Mucosa of descending colon (tissue), 3 donors: Measurements from ENCODE around the gene EPHB6. TPM values are rescaled to one million over a fixed set of nuclear protein-coding genes. Genes with fewer than 3 reads are reported as not detected.

ENCODE experiments used
- ATAC-seq: fragments of 200-7000 bp; cut with Tn5 transposase; one replicate; pipeline ENCODE4 v1.9.1; 2020; ENCODE audit warnings: mild to moderate bottlenecking, moderate library complexity
- DNase-seq, 3 donors: peaks; one replicate each; pipeline ENCODE4 v3.0.0-alpha.2; 2020
- H3K36me3 ChIP-seq: fragments of 200-600 bp; one replicate; pipeline ENCODE4 v1.8.0; 2021; ENCODE audit warnings: low read depth, mild to moderate bottlenecking
- H3K4me1 ChIP-seq: fragments of 200-600 bp; one replicate; pipeline ENCODE4 v1.8.0; 2021; ENCODE audit warnings: low read depth, mild to moderate bottlenecking
- H3K4me3 ChIP-seq: fragments of 200-600 bp; one replicate; pipeline ENCODE4 v1.8.0; 2021; ENCODE audit warnings: mild to moderate bottlenecking
- H3K9me3 ChIP-seq: fragments of 200-600 bp; one replicate; pipeline ENCODE4 v1.8.0; 2021; ENCODE audit warnings: mild to moderate bottlenecking
- intact Hi-C, 2 donors: fragments of 100-400 bp; cut with DNase I in 1 of 2; cut with micrococcal nuclease in 1 of 2; formaldehyde crosslinking; loops; one replicate each; pipeline versions ENCODE4 v1.11.0 to v1.11.1; 2022; cut with DNase I, micrococcal nuclease
- total RNA-seq, 3 donors: library from RNA; stranded (reverse); fragmentation: NEBNext Ultra II Directional in 2 of 3; extraction: Animal tissue kit (Norgen Biotek cat#: 25700) in 2 of 3; gene quantifications; one replicate each; pipeline versions ENCODE4 v1.2.1 to v1.2.4, GENCODE V29; 2021 to 2023
- TF ChIP-seq, protein P1 (sequence below): fragments of 200-600 bp; IDR thresholded peaks from one replicate; pipeline ENCODE4 v1.8.0; 2022; ENCODE audit warnings: antibody characterized with exemption, mild to moderate bottlenecking
- donor health status: DM: no; HTN: no; CAD: no; lungs with moderate emphysema.
- donor health status: DM: no; HTN: no; CAD: no.
- donor health status: DM: no; HTN: yes; CAD: no.

The EPHB6 gene
- total RNA-seq, 3 donors from 2014 or later = 1.2 to 8.7 (median 2.6) TPM

DNA sequence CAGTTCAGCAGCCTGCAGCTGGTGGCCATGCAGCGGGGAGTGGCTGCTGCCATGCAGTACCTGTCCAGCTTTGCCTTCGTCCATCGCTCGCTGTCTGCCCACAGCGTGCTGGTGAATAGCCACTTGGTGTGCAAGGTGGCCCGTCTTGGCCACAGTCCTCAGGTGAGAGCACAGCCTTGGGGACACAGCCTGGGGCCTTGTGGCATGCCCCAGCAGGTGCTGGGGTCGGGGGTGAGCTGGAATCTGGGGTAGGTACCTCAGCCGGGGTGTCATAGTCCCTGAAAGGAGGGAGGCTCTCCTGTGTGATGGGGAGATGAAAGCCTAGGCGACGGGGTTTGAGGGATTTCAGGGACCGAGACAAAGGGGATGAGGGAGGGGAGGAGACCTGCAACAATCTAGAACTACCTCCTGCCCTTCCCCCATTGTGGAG is 14.1 kb downstream of the EPHB6 start:
- H3K9me3 ChIP-seq = no peaks in the 10 kb centered on the region
- no peaks in the 10 kb centered on the region for H3K4me1 ChIP-seq
- no peaks in the 10 kb centered on the region for H3K36me3 ChIP-seq
- intact Hi-C loops = no loop called here
- TF ChIP-seq, protein P1, sequence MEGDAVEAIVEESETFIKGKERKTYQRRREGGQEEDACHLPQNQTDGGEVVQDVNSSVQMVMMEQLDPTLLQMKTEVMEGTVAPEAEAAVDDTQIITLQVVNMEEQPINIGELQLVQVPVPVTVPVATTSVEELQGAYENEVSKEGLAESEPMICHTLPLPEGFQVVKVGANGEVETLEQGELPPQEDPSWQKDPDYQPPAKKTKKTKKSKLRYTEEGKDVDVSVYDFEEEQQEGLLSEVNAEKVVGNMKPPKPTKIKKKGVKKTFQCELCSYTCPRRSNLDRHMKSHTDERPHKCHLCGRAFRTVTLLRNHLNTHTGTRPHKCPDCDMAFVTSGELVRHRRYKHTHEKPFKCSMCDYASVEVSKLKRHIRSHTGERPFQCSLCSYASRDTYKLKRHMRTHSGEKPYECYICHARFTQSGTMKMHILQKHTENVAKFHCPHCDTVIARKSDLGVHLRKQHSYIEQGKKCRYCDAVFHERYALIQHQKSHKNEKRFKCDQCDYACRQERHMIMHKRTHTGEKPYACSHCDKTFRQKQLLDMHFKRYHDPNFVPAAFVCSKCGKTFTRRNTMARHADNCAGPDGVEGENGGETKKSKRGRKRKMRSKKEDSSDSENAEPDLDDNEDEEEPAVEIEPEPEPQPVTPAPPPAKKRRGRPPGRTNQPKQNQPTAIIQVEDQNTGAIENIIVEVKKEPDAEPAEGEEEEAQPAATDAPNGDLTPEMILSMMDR = no peak
- H3K4me3 ChIP-seq = no peak overlapping the region
- ATAC-seq = no peak
- DNase-seq = no peak

DNA sequence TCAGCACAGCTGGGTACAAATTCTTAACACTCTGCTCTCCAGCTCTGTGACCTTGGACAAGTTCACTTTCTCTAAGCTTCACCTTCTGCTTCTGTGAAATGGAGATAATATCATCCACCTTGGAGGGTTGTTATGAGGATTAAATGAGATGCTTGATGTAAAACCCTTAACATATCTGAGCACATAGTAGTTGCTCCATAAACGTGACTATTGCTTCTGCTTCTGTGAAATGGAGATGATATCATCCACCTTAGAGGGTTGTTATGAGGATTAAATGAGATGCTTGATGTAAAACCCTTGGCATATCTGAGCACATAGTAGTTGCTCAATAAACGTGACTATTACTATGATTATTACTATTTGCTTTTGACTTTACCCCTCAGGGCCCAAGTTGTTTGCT is 14.6 kb downstream of the EPHB6 start:
- Histone ChIP-seq H3K4me3 (no peak overlapping the region), H3K4me1 (no peaks in the 10 kb centered on the region), H3K36me3 (no peaks in the 10 kb centered on the region), H3K9me3 (no peaks in the 10 kb centered on the region)
- TF ChIP-seq, protein P1 = no peak
- ATAC-seq (no peak), DNase-seq (no peak)
- intact Hi-C loops = no loop called here

DNA sequence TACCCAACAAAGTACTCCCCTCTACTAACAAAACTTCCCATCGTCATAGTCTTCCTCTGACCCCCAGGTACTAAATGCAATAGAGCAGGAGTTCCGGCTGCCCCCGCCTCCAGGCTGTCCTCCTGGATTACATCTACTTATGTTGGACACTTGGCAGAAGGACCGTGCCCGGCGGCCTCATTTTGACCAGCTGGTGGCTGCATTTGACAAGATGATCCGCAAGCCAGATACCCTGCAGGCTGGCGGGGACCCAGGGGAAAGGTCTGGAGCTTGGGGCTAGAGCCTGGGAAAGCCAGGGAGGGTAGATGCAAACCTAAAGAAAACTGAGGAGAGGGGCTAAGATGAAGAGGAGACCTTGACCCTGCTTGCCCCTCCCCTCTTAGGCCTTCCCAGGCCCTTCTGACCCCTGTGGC is 15.3 kb downstream of the EPHB6 start:
- no peaks in the 10 kb centered on the region for H3K9me3 ChIP-seq
- ATAC-seq (no peak), DNase-seq (no peak)
- H3K36me3 ChIP-seq = no peaks in the 10 kb centered on the region
- TF ChIP-seq, protein P1 = no peak
- H3K4me3 ChIP-seq = no peak overlapping the region
- H3K4me1 ChIP-seq = no peaks in the 10 kb centered on the region
- intact Hi-C loops = no loop called here

DNA sequence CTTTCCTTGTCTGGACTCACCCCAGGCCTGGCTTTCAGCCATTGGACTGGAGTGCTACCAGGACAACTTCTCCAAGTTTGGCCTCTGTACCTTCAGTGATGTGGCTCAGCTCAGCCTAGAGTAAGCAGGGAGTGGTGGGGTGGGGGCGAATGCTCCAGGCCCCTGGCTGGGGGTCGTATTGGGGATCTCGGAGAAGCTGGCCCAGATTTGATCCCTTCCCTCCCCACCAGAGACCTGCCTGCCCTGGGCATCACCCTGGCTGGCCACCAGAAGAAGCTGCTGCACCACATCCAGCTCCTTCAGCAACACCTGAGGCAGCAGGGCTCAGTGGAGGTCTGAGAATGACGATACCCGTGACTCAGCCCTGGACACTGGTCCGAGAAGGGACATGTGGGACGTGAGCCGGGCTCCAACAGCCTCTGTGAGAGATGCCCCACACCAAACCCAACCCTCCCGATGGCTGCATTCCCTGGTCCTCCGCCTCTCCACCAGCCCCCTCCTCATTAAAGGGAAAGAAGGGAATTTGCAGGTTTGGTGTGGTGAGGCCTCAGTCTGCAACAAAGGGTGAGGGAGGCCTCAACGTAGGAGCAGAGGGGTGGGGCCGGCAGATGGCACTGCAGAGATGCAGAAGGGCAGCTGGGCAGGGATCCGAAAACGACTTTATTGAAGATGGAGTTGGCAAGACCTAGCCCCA is 15.8 kb downstream of the EPHB6 start:
- Histone ChIP-seq H3K36me3 (no peaks in the 10 kb centered on the region), H3K4me3 (no peak overlapping the region), H3K4me1 (no peaks in the 10 kb centered on the region), H3K9me3 (no peaks in the 10 kb centered on the region)
- TF ChIP-seq, protein P1 = no peak
- no peak for DNase-seq
- intact Hi-C loops = no loop called here
- no peak for ATAC-seq

DNA sequence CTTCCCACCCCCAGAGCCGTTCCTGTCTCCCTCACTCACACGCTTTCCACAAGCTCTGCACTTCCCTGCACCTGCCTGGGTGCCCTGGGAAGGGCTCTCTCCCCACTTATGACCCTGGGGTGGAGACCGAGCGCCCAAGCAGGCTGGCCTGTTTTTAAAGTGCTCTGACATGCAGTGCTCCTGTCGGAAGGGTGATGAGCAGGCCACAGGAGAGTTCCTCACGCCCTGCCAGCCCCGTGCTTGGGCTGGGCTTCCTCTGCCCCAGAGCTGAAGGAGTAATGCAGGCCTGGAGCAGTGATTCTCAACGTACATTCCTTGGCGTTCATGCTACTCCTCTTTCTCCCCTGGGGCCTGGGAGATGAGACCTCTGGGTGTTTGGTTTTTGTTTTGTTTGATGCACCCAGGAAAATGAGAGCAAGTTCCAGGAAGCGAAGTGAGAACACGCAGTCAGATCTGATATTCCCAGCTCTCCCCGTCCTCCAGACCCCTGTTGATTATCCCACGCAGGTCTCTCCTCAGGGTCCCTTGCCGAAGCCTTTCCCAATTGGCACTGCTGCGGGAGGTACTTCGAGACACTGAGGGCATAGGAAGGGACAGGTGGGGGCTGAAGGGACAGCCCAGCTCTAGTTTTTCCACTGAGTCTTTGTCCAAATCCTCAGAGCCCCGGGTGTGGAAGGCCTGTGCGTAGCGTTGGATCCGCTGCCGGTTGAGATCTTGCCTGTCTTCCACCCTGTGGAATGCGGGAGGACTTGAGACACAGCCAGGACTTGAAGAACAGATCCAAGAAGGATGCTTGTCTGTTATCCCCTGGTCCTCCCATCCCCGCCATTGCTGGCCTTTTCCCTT is 16.6 kb downstream of the EPHB6 start:
- Histone ChIP-seq H3K9me3 (no peaks in the 10 kb centered on the region), H3K4me3 (no peak overlapping the region), H3K36me3 (no peaks in the 10 kb centered on the region), H3K4me1 (no peaks in the 10 kb centered on the region)
- DNase-seq (no peak), ATAC-seq (no peak)
- intact Hi-C loops = no loop called here
- TF ChIP-seq, protein P1 = no peak
